ENCODE results near the gene TST.

TST gene

DNA sequence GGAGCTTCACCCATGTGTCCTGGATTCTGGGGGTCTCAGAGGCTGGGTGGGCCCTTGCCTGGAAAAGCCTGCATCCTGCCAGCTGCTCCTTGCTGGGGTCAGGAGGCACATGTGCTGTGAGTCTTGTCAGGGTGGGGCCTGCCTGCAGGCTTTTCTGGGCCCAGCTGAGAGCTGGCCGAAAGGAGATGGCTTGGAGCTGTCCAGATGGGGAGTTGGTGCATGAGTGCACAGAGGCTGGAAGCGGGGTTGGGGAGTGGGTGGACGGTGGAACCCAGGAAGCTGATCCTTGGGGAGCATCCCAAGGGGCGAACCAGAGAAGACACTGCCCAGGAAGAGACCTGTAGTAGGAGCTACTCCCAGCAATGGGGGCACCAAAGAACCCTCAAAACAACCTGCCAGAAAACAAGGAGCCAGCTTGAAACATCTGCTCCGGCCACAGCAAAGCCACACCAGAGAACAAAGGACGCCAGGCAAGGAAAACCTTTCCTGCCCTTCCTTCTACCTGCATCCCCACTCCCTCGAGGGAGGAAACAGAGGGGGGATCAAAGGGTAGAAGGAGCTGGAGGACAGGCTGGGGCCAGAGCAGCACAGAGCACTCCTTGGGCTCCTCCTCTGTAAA, 24.1 kb upstream of the TST start:
- FAIRE-seq = no peak
- no peak for TF ChIP-seq POLR2A (IDR thresholded peaks at IDR 0.05; ENCODE audit: low read depth, low read length)
- TF ChIP-seq POLR2AphosphoS5 (IDR thresholded peaks at IDR 0.05; ENCODE audit: low read depth, low read length) = no peak
- no peak for TF ChIP-seq TAF1 (IDR thresholded peaks at IDR 0.05; ENCODE audit: borderline replicate concordance, low read depth, low read length)
- no peak for DNase-seq (ENCODE audit: insufficient read length)

DNA sequence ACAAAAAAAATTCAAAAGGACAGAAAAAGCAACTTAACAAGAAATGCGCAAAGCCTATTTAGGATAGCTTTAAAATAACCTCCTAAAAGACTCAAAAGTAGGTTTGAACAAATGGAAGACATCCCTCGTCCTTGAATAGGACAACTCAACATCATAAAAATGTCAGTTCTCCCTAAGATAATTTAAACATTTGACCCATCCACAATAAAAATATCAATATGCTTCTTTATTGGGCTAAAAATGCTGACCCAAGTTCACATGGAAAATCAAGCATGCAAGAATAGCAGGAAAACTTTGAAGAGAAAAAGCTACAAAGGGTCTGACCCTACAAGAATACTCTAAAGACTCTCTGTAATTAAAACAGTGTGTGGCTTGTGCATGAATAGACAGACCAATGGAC, 20.2 kb upstream of the TST start:
- TF ChIP-seq TAF1 (IDR thresholded peaks at IDR 0.05; ENCODE audit: borderline replicate concordance, low read depth, low read length) = no peak
- TF ChIP-seq POLR2AphosphoS5 (IDR thresholded peaks at IDR 0.05; ENCODE audit: low read depth, low read length) = no peak
- no peak for TF ChIP-seq POLR2A (IDR thresholded peaks at IDR 0.05; ENCODE audit: low read depth, low read length)
- FAIRE-seq (no peak), DNase-seq (ENCODE audit: insufficient read length) (no peak)

DNA sequence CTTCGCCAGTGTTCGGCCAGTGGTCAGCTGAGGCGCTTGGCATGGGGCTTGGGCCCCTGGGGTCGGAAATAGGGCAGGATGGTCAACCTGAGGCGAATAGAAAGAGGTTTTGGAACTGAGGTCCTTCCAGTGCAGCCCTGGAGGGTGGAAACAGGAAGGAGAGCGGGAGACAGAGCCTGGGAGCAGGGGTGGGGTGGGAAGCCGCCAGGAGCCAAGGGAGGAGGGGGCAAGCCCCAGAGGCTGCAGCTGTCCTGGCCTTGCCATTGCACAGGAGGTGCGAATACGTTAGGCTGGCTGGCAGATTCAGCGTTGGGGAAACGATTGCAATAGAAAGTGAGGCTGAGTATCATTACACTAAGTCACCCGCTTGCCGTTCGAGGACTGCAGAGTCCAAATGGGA, 18.4 kb upstream of the TST start:
- FAIRE-seq = no peak
- TF ChIP-seq POLR2AphosphoS5 (IDR thresholded peaks at IDR 0.05; ENCODE audit: low read depth, low read length) (no peak), TAF1 (IDR thresholded peaks at IDR 0.05; ENCODE audit: borderline replicate concordance, low read depth, low read length) (no peak), POLR2A (IDR thresholded peaks at IDR 0.05; ENCODE audit: low read depth, low read length) (no peak)
- no peak for DNase-seq (ENCODE audit: insufficient read length)

DNA sequence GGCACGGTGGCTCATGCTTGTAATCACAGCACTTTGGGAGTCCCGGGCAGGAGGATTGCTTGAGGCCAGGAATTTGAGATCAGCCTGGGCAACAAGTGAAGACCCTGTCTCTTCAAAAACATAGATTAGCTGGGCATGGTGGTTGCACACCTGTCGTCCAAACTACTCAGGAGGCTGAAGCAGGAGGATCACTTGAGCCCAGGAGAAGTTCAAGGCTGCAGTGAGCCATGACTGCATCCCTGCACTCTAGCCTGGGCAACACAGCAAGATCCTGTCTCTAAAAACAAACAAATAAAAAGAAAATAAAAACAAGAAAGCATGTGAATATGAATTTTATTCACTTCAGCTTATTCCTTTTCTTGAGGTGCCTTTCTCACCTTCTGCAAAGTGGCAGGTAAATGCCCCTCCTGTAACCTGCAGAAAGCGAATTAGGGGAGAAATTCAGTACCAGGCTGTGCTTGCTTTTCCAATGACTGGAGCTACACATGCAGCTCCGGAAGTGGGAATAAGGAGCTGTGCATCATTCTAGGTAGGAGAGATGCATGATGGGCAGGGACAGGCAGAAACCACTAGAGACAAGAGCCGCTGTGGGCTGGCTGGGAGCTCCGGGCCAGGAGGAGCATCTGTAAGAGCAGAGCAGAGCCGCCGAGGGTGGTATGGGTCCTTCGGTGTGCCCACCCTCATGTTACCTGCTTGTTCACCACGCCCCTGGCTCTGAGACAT, 17.6 kb upstream of the TST start:
- TF ChIP-seq POLR2A (IDR thresholded peaks at IDR 0.05; ENCODE audit: low read depth, low read length) = no peak
- no peak for TF ChIP-seq POLR2AphosphoS5 (IDR thresholded peaks at IDR 0.05; ENCODE audit: low read depth, low read length)
- TF ChIP-seq TAF1 (IDR thresholded peaks at IDR 0.05; ENCODE audit: borderline replicate concordance, low read depth, low read length) = no peak
- no peak for DNase-seq (ENCODE audit: insufficient read length)
- FAIRE-seq = no peak

DNA sequence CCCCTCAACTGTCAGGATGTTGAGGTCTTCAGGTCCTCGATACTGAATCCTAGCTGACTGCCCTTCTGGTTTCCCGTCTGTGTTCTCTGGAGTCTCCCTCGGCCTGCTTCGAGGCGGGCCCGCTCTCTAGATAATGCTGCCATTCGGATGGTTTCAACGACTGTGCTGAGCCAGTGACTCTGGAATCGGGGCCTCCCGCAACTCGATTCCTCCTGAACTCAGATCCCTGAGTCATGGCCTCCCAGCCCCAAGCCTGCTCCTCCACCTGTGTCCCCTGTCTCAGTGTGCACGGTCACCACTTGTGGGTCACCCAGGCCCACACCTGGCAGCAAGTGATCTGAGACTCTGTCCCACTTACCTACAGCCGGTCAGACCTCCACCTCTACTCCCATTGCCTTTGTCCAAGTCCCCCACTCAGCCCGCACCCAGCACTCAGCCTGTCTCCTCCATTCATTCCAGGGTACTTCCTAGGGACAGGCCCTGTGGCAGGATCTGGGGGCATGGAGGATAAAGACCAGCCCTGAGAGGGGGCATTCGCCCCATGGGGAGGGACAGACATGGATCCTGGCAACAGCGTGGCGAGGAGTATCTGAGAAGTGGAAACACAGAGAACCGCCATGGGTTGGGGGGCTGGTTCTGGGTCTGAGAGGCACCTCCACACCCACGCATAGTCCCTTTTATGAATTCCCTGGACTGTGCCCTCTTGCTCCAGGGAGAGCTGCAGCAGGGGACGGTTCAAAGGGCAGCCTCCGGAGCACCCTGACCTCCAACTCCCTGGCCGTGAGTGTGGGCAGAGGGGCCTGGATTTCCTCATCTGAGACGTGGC, 14.6 kb upstream of the TST start:
- FAIRE-seq = no peak

DNA sequence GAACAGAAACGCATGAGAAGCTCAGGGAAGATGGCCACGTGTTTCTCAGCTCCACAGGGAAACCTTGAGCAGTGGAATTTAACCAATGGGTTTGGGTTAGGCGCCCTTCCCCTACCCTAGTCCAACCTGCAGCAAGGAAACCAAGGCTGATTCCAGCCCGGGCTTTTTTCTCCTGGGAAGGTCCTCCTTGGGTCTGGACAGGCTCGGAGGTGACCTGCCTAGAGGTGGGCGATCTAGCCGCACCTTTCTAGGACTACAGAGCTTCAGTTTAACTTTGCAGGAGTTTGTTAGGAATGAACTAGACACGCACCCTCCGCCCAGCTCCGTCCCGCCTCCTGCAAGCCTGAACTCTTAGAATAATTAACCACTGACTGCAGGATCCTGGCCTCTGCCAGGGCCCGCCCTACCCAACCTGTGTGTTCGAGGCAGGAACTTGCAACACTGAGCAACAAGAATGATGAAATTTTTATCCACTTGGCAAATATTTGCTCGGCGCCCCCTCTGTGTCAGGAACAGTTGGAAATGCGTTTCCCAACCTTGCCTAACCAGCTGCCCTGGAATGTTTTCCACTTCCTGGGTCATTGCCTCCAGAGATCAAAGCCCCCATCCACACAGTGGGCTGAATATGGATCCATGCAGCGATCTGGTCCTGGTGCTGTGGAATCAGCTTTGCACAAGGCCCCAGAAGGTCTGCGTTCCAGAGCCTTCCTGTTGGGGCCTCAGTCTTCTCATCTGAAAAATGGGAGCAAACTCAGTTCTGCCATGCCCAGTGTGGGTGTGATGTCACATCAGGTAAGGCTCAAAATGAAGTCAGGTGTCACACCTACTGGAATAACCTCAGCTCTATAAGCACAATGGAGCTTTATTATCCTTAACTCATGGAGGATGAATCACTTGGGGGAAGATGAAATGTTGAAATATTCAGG, 13.6 kb upstream of the TST start:
- FAIRE-seq (no peak), DNase-seq (ENCODE audit: insufficient read length) (no peak)
- no peak for TF ChIP-seq POLR2AphosphoS5 (IDR thresholded peaks at IDR 0.05; ENCODE audit: low read depth, low read length)
- TF ChIP-seq TAF1 (IDR thresholded peaks at IDR 0.05; ENCODE audit: borderline replicate concordance, low read depth, low read length) = no peak
- TF ChIP-seq POLR2A (IDR thresholded peaks at IDR 0.05; ENCODE audit: low read depth, low read length) = no peak

More for the DNA sequence above, 14.6 kb upstream of the TST start:
- TF ChIP-seq TAF1 (IDR thresholded peaks at IDR 0.05; ENCODE audit: borderline replicate concordance, low read depth, low read length) = no peak
- TF ChIP-seq POLR2AphosphoS5 (IDR thresholded peaks at IDR 0.05; ENCODE audit: low read depth, low read length) = no peak
- no peak for DNase-seq (ENCODE audit: insufficient read length)

DNA sequence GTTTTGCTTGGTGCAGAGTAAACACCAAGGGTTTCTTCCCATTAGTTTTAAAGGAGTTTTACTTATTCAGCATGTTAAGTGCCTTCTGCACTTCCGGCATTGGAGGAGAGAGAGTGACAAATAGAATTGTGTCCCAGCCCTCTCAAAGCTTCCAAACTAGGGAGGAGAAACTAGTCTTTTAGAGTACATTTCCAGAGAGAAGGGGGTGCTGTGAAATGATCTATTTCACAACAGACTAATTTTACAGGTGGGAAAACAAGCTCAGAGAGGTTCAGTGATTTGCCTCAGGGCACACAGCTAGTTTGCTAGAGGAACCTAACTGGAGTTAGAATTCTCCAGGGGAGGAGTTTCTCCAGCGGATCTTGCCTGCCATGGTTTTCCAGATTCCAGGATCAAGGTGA, 12.9 kb upstream of the TST start:
- DNase-seq (ENCODE audit: insufficient read length) (no peak), FAIRE-seq (no peak)

DNA sequence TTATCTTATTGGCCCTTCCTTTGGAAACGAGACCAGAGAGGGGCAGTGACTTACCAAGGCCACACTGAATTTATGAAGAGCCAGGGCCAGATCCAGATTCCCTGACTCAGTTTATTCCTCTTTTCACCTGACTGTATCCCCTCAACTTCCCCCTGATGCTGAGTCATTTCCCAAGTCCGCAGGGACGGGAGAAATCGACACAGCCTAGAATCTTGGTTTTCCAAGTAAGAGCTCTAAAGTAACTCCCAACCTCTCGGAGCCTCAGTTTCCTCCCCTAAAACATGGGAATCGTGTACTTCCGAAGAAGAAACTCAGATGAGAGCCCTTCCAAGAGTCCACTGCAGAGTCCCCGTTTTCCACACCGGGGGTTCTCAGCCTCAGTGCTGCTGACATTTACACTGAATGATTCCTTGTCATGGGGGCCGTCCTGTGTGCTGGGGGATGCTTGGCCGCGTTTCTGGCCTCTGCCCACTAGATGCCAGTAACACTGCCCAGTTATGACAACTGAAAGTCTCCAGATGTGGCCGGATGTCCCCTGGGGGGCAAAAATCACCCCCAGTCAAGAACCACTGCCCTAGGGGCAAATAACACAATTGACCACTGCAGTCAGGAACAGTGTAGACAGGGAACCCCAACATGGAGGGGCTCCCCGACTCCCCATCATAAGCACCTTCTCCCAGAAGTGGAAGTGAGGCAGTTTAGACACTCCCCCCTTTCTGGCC, 11.5 kb upstream of the TST start:
- FAIRE-seq = no peak
- TF ChIP-seq POLR2A (IDR thresholded peaks at IDR 0.05; ENCODE audit: low read depth, low read length) = no peak
- TF ChIP-seq POLR2AphosphoS5 (IDR thresholded peaks at IDR 0.05; ENCODE audit: low read depth, low read length) = no peak
- TF ChIP-seq TAF1 (IDR thresholded peaks at IDR 0.05; ENCODE audit: borderline replicate concordance, low read depth, low read length) = no peak
- no peak for DNase-seq (ENCODE audit: insufficient read length)

More for the DNA sequence above, 12.9 kb upstream of the TST start:
- no peak for TF ChIP-seq TAF1 (IDR thresholded peaks at IDR 0.05; ENCODE audit: borderline replicate concordance, low read depth, low read length)

DNA sequence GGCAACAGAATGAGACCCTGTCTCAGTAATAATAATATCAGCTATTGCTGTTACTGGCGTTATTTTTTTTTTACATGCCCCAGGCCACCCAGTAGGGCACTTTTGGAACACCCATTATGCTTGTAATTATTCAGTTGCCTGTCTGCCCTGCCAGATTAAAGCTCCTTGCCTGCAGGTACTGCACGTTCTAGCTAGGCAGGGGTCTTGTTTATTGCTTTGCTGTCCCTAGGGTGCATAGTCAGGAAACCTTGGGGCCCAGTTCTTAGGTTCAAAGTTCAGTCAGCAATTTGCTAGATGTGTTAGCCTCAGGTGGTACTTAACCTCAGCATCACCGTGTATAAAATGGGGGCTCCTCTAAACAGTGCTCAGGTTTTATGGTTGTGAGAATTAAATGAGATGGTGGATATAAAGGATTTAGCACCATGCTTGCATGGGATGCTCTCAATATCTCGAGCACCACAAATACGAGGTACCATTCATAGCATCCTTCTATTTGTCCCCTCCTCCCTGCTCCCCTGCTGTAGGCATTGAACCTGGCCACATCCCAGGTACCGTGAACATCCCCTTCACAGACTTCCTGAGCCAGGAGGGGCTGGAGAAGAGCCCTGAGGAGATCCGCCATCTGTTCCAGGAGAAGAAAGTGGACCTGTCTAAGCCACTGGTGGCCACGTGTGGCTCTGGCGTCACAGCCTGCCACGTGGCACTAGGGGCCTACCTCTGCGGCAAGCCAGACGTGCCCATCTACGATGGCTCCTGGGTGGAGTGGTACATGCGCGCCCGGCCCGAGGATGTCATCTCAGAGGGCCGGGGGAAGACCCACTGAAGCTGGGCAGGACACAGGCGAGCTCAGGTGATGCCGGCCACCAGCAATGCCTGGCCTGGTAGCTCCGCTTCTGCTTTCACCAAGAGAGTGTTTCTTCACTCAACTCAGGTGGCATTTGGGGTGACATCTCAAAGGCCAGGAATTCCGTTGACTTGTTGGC, 9.7 kb upstream of the TST start:
- FAIRE-seq (no peak), DNase-seq (ENCODE audit: insufficient read length) (no peak)
- TF ChIP-seq POLR2AphosphoS5 (IDR thresholded peaks at IDR 0.05; ENCODE audit: low read depth, low read length) = no peak
- no peak for TF ChIP-seq POLR2A (IDR thresholded peaks at IDR 0.05; ENCODE audit: low read depth, low read length)
- TF ChIP-seq TAF1 (IDR thresholded peaks at IDR 0.05; ENCODE audit: borderline replicate concordance, low read depth, low read length) = no peak

Data from GM12892 (cell line).